Measurements from ENCODE around the gene DENND1A.

DENND1A gene

GRCh38 chr9:123725389-123725788, 204.5 kb downstream of the DENND1A start:
- DNase-seq (ENCODE audit: low read depth in 2 of 2), result peak; percentile 31 to 33

- no peak for DNase-seq (ENCODE audit: low read depth in 2 of 2)
Observed at GRCh38 chr9:123724211-123724796, 205.6 kb downstream of the DENND1A start.

DNA sequence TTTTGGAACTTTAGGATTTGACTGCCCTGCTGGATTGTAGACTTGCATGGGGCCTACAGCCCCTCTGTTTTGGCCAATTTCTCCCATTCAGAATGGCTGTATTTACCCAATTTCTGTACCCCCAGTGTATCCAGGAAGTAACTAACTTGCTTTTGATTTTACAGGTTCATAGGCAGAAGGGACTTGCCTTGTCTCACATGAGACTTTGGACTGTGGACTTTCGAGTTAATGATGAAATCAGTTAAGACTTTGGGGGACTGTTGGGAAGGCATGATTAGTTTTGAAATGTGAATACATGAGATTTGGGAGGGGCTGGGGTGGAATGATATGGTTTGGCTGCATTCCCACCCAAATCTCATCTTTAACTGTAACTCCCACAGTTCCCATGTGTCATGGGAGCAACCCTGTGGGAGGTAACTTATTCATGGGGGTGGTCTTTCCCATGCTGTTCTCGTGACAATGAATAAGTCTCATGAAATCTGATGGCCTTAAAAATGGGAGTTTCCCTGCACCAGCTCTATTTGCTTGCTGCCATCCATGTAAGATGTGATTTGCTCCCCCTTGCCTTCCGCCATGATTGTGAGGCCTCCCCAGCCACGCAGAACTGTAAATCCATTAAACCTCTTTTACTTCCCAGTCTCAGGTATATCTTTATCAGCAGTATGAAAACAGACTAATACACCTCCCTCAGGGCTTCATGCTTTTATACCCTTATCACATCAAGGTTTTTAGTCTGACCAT, 206.6 kb downstream of the DENND1A start:
- no peak for DNase-seq (ENCODE audit: low read depth in 2 of 2)

DNA sequence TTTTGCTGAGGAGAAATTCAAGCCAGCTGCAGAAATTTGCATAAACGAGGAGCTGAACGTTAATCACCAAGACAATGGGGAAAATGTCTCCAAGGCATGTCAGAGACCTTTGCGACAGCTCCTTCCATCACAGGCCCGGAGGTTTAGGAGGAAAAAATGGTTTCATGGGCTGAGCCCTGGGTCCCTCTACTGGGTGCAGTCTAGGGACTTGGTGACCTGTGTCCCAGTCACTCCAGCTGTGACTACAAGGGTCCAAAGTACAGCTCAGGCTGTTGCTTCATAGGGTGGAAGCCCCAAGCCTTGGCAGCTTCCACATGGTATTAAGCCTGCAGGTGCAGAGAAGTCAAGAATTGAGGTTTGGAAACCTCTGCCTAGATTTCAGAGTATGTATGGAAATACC, 207.5 kb downstream of the DENND1A start:
- DNase-seq (ENCODE audit: low read depth in 2 of 2), result no peak

DNA sequence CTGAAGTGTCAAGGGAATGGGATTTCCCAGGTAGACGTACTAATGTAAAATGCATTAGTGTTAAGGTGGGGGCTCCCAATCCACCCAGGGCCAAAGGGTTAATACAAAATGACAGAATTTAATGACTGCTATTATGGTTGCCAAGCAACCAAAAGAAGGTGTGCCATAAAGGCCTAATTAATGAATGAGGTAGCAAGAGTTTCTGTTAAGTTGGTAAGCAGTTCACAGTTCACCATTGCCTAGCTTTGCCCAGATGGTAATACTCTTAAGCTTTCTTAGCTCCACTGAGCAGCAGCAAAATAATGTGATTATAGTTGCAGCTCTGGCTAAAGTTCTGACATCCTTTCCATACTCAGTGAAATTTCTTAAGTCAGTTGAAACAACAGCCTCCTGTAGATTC, 211.7 kb downstream of the DENND1A start:
- DNase-seq (ENCODE audit: low read depth in 2 of 2), result no peak

GRCh38 chr9:123717581-123718175, 212.2 kb downstream of the DENND1A start:
- DNase-seq (ENCODE audit: low read depth in 2 of 2), result no peak

DNA sequence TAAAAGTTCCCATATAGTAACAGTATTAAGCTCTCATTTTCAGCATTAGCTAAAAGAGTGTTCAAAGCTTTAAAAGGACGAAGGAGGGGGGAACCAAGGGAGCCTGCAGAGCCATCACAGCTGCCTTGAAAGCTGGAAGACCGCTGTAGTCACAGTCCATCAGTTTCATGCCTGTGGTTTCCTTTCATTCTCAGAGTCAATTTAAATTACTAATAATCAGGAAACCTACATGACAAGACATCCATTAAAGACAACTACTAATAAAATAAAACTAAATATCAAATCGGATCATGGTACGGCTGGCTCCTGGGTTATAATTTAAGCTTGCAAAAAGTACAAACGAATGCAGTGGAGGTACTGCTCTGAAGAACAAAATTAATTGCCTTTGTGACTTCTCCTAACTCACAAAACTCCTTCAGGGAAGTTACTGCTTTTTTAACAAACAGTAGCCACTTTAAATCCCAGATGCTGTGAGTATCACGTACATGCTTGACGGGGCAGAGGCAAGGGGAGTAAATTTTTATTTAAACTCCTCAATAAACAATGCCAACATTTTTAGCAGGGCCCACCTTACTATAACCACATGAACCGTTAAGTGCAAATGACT, 213.5 kb downstream of the DENND1A start:
- DNase-seq (ENCODE audit: low read depth in 2 of 2), result no peak

GRCh38 chr9:123715258-123715657, 214.7 kb downstream of the DENND1A start:
- DNase-seq (ENCODE audit: low read depth in 2 of 2), result no peak

DNA sequence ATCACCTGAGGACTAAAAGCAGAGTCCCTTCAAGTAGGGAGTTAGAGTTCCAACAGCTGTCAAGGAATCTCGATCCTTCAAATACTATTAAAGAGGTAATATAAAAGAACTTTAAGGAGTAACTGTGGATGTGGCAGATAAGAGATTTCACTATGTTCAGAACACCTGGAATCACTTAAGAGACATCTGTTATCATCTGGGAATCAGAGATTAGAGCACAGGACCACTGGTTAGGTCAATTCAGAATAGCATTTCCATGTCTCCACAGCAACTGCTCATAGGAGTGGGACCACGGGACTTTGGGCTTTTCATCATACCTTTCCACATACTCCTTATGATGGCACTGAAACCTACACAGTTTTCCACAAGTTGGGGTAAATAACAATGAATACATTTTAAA, 216.6 kb downstream of the DENND1A start:
- DNase-seq (ENCODE audit: low read depth in 2 of 2), result no peak

DNA sequence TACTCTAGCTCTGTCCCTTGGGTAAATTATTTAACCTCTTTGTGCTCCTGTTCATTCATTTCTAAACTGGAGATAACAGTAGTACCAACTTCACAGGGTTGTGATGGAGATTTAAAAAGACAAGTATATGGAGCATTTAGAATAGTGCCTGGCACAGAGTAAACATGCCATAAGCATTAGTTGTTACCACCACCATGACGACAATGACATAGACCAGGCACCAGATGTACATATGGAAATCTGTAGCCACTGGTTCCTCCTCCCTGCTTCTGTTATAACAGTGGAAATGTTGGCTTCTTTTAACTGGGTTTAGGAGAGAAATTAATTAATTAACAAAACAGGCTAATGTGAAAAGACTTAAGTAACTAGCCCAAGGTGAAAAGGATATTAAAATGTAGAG, 217.5 kb downstream of the DENND1A start:
- DNase-seq (ENCODE audit: low read depth in 2 of 2), result no peak

DNA sequence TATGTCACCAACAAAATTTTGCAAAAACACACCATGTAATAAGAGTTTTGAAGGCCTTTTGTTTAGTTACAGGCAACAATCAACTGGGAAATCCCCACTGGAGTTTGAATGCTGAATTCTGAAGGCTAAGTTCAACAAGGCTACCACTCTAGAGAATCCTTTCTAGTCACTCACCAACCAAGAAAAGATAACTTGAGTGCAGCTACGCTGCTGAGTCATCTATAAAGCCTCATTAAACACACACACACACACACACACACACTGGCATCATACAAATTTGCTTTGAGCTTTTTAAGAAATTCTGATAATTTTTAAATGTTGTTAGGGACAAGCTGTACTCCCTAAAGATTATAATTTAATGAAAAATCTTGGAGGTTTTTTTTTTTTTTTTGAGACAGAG, 219.6 kb downstream of the DENND1A start:
- DNase-seq (ENCODE audit: low read depth in 2 of 2), result peak; percentile 52 to 61

GRCh38 chr9:123702483-123702882, 227.4 kb downstream of the DENND1A start:
- no peak for DNase-seq (ENCODE audit: low read depth in 2 of 2)

DNA sequence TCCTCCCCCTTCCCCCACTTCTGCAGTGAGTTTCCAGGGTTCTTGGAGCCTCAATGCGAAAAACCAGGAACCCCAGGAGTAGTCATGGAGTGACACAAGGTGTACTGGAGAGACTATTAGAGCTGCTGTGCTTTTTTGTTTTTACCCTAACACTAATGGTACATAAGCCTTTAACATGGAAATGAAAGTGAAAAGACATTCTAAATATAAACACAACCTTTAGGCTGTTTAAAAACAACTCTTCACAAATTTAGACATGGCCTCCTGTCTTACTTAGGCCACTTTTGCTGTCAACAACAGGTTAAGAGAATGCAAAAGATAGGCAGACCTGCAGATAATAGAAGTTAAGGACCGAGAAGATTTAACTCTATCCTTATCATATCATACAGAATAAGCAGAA, 232.2 kb downstream of the DENND1A start:
- no peak for DNase-seq (ENCODE audit: low read depth in 2 of 2)

DNA sequence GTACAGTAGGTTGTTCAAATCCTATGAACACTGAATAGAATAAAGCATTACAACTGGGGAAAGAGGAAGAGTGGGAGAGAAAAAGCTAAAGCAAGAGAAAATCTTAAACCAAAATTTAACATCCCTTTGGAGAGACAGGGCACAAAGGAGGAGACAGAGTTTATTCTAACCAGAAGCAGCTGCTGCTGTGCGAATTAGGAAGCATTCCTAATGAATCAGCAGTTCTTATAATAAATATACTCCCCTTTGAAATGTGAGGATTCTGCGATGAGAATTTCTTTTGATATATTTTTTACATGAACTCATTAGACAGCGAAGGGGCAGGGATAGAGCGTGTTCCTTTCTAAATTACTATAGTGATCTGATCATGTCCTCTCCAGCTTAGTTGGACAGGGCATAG, 233.4 kb downstream of the DENND1A start:
- DNase-seq (ENCODE audit: low read depth in 2 of 2), result peak; percentile 25 to 26

DNA sequence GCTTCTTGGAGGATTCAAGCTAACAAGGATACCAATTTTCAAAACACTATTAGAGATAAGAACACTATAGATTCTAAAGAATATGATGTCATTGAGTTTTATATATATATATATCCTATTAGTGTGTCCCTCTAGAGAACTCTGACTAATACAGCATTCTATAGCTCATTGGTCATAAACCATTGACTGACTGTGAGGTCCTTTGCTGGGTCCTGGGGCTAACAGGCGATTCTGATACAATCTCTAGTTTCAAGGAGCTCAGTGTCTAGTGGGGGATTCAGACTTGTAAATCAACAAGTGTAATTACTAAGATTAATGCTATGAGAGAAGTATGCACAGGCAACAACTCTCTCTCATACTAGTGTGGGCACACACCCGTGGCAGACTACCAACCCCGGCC, 234.5 kb downstream of the DENND1A start:
- peak in 1 of 2 experiments; percentile 12 for DNase-seq (ENCODE audit: low read depth in 2 of 2)

DNA sequence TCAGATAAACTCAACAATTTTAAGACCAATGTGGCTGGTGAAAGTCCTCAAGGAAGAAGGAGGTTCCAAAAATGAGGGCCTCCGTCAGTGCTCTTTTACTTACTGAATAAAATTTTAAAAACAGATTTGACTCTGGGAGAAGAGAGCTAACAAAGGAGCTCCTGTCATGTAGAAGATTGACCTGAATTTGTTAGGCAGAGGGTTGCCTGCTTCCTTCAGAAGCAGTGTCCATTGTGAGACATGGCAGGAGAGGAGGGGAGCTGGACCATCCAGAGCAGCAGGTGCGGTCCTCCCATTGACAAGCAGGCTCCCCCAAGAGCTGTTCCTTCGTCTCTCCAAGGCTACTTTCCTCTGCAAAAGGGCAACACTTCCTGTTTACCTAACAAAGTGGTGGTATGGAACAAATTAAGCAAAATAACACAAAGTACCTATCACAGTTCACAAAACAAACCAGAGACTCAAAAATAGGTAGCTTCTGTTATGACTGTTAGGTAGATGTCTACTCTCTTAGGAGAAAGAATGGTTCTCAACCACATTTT, 238.1 kb downstream of the DENND1A start:
- no peak for DNase-seq (ENCODE audit: low read depth in 2 of 2)

GRCh38 chr9:123689701-123690428, 240.1 kb downstream of the DENND1A start:
- DNase-seq (ENCODE audit: low read depth in 2 of 2), result no peak

- no peak for DNase-seq (ENCODE audit: low read depth in 2 of 2)
Observed at GRCh38 chr9:123687246-123687751, 242.6 kb downstream of the DENND1A start.

- no peak for DNase-seq (ENCODE audit: low read depth in 2 of 2)
Observed at GRCh38 chr9:123686829-123687192, 243.1 kb downstream of the DENND1A start.

DNA sequence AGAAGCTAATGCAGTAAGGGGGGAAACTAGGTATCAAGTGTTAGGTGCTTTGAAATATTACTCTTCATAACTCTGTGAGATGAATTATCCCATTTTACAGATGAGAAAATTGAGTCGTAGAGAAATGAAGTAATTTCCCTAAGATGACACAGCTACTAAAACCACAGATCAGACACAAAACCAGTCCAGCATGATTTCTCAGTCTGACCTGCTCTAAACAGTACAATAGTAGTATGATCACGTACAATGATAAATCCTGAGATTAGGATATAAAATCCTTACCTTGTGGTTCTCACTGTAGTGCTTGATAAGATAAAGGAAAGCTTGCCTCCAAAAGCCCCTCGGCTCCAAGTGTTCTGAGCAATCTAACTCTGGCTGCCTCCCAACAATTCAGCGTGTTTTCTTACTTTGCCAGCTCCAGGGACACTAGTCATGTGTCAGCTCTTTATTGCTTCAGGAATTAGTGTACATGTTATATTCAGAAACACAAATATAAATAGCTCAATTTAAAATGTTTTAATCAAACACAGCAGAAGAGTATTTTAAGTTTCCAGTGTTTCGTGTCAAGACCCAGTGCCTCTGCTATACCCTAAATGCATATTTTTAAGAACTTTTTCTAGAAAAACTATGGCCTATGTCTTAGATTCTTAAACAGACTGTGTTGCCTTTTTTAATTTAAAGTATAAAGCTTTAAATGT, 243.6 kb downstream of the DENND1A start:
- peak; percentile 24 to 29 for DNase-seq (ENCODE audit: low read depth in 2 of 2)

- DNase-seq (ENCODE audit: low read depth in 2 of 2), result no peak
Observed at GRCh38 chr9:123685489-123686083, 244.3 kb downstream of the DENND1A start.
